Progenitor cell of endocrine pancreas (in vitro differentiated cells): Measurements from ENCODE around the gene OR7G2. TPM values are rescaled to one million over a fixed set of nuclear protein-coding genes. Genes with fewer than 3 reads are reported as not detected.

Source experiments
- DNase-seq: peaks from one replicate; pipeline ENCODE4 v3.0.0; 2021; ENCODE audit warnings: low spot score; ENCODE audit not compliant: unreplicated experiment
- H3K27ac Mint-ChIP-seq: 2 replicates; pipeline ENCODE4 v1.8.0; 2021; ENCODE audit warnings: mild to moderate bottlenecking, moderate library complexity, mixed read lengths
- H3K27me3 Mint-ChIP-seq: 2 replicates; pipeline ENCODE4 v1.8.0; 2021; ENCODE audit warnings: mixed read lengths
- H3K36me3 Mint-ChIP-seq: 2 replicates; pipeline ENCODE4 v1.8.0; 2022; ENCODE audit warnings: mixed read lengths; ENCODE audit not compliant: insufficient read depth
- H3K4me1 Mint-ChIP-seq: 2 replicates; pipeline ENCODE4 v1.8.0; 2021; ENCODE audit warnings: low read depth, mixed read lengths
- H3K4me3 Mint-ChIP-seq: 2 replicates; pipeline ENCODE4 v1.8.0; 2021; ENCODE audit warnings: low read depth, mild to moderate bottlenecking, moderate library complexity, mixed read lengths
- H3K9me3 Mint-ChIP-seq: 2 replicates; pipeline ENCODE4 v1.8.0; 2021; ENCODE audit warnings: low read depth, mixed read lengths
- CTCF ChIP-seq: fragments of 200-600 bp; sonication (generic); IDR thresholded peaks from one replicate; pipeline ENCODE4 v1.5.0; 2021; ENCODE audit warnings: antibody characterized with exemption, mild to moderate bottlenecking; ENCODE audit not compliant: unreplicated experiment
- long read RNA-seq: library from polyadenylated mRNA; unstranded; transcript quantifications from one replicate; pipeline ENCODE4 v2.0.0, GENCODE V29; 2020
- total RNA-seq: library from RNA; stranded (reverse); gene quantifications from 2 replicates; pipeline ENCODE4 v1.2.1, GENCODE V29; 2021

OR7G2 gene
- not detected in 2 replicates for total RNA-seq
- long read RNA-seq: 0 reads

- peaks cover 4% of the 10 kb centered on the region for H3K36me3 Mint-ChIP-seq
- H3K27ac Mint-ChIP-seq: no peak within 1 kb of the TSS
- H3K27me3 Mint-ChIP-seq: no peaks in the 10 kb centered on the region
- H3K9me3 Mint-ChIP-seq: peaks cover 28% of the 10 kb centered on the region
- H3K4me1 Mint-ChIP-seq: no peaks in the 10 kb centered on the region
- TF ChIP-seq CTCF: no peak
- DNase-seq: no peak
- H3K4me3 Mint-ChIP-seq: no peak within 1 kb of the TSS
Measured at GRCh38 chr19:9107375-9107774, at the start of gene OR7G2. OR7G2 (minus strand) TSS chr19:9107475; CDS start chr19:9103243, 4,232 bp downstream.

GRCh38 chr19:9156304-9156703 lies 49.0 kb upstream of the OR7G2 start:
- TF ChIP-seq CTCF: no peak
- peaks cover 66% of the 10 kb centered on the region for H3K9me3 Mint-ChIP-seq
- no peaks in the 10 kb centered on the region for H3K27me3 Mint-ChIP-seq
- peaks cover 96% of the 10 kb centered on the region for H3K36me3 Mint-ChIP-seq
- H3K27ac Mint-ChIP-seq: no peak overlapping the region
- H3K4me3 Mint-ChIP-seq: no peak overlapping the region
- H3K4me1 Mint-ChIP-seq: no peaks in the 10 kb centered on the region
- no peak for DNase-seq

GRCh38 chr19:9155591-9155990 lies 48.3 kb upstream of the OR7G2 start:
- Mint-ChIP-seq H3K9me3 (peaks cover 67% of the 10 kb centered on the region), H3K4me3 (no peak overlapping the region), H3K36me3 (peaks cover 95% of the 10 kb centered on the region), H3K27me3 (no peaks in the 10 kb centered on the region), H3K4me1 (no peaks in the 10 kb centered on the region), H3K27ac (no peak overlapping the region)
- no peak for DNase-seq
- no peak for TF ChIP-seq CTCF

DNA sequence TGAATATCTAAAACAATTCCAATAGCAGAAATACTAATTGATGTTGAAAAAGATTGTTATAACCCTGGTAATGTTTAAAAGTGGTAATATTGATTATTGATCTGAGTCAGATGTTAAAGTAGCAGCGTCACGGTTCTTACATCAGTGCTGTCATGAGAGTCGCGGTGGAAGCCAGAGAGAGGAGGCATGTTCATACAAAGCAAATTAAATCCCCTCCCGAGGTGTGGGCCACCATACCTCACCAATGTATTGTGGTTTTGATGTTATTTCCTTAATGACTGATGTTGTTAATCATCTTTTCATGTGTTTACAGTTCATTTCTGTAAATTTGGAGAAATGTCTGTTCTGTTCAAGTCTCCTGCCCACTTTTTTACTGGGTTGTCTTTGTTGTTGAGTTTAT lies 44.1 kb upstream of the OR7G2 start:
- H3K4me1 Mint-ChIP-seq: no peaks in the 10 kb centered on the region
- H3K27me3 Mint-ChIP-seq: no peaks in the 10 kb centered on the region
- H3K9me3 Mint-ChIP-seq: peaks cover 78% of the 10 kb centered on the region
- TF ChIP-seq CTCF: no peak
- peaks cover 92% of the 10 kb centered on the region for H3K36me3 Mint-ChIP-seq
- no peak overlapping the region for H3K4me3 Mint-ChIP-seq
- DNase-seq: no peak
- no peak overlapping the region for H3K27ac Mint-ChIP-seq

GRCh38 chr19:9150650-9151049 lies 43.4 kb upstream of the OR7G2 start:
- Mint-ChIP-seq H3K4me1 (no peaks in the 10 kb centered on the region), H3K4me3 (no peak overlapping the region), H3K27ac (peak overlapping the region; percentile 13), H3K36me3 (peaks cover 88% of the 10 kb centered on the region), H3K9me3 (peaks cover 73% of the 10 kb centered on the region), H3K27me3 (no peaks in the 10 kb centered on the region)
- DNase-seq: no peak
- TF ChIP-seq CTCF: no peak
